Thymus (tissue), 11 donors: ENCODE data around the gene MAP1LC3B. TPM values are rescaled to one million over a fixed set of nuclear protein-coding genes. Genes with fewer than 3 reads are reported as not detected.

Source experiments
- DNase-seq, 9 donors: peaks; one replicate each; pipeline ENCODE4 v3.0.0-alpha.2; 2013; ENCODE audit warnings: low spot score in 9 of 9, low read depth in 6 of 9, missing footprints in 1 of 9
- H3K27ac ChIP-seq, 2 donors: one replicate each; pipeline ENCODE4 v1.5.1; 2013; ENCODE audit warnings: control low read depth in 1 of 2, low read depth in 1 of 2, low read length in 1 of 2, mild to moderate bottlenecking in 1 of 2, moderate library complexity in 1 of 2
- H3K27me3 ChIP-seq, 2 donors: one replicate each; pipeline ENCODE4 v1.5.1; 2013; ENCODE audit warnings: low read length in 1 of 2; ENCODE audit not compliant: control insufficient read depth in 2 of 2, insufficient read depth in 1 of 2
- H3K36me3 ChIP-seq, 2 donors: one replicate each; pipeline ENCODE4 v1.5.1; 2013; ENCODE audit warnings: low read length in 1 of 2, mild to moderate bottlenecking in 1 of 2, moderate library complexity in 1 of 2; ENCODE audit not compliant: control insufficient read depth in 2 of 2, insufficient read depth in 2 of 2
- H3K4me1 ChIP-seq, 2 donors: one replicate each; pipeline ENCODE4 v1.5.1; 2013; ENCODE audit warnings: low read length in 2 of 2; ENCODE audit not compliant: control insufficient read depth in 2 of 2, insufficient read depth in 2 of 2
- H3K4me3 ChIP-seq, 2 donors: one replicate each; pipeline ENCODE4 v1.5.1; 2013; ENCODE audit warnings: low read length in 2 of 2, control low read depth in 1 of 2, mild to moderate bottlenecking in 1 of 2
- H3K9me3 ChIP-seq, 2 donors: one replicate each; pipeline ENCODE4 v1.5.1; 2013; ENCODE audit warnings: low read length in 1 of 2, mild to moderate bottlenecking in 1 of 2; ENCODE audit not compliant: control insufficient read depth in 2 of 2, insufficient read depth in 1 of 2
- WGBS: extraction: QIAGEN DNeasy Blood & Tissue Kit; methylation state at CpG from one replicate; pipeline ENCODE4 v1.1.7; 2013; 5-methylcytosine and 5-hydroxymethylcytosine counted together
- polyA plus RNA-seq: library from polyadenylated mRNA; stranded (reverse); fragments of 200-250 nt; gene quantifications from one replicate; pipeline ENCODE4 v1.2.3, GENCODE V29; 2013
- total RNA-seq: library from RNA; stranded (reverse); fragments of 120-200 nt; gene quantifications from one replicate; pipeline ENCODE4 v1.2.4, GENCODE V29; 2013
- donor health status: healthy.

Gene MAP1LC3B
- total and polyA plus RNA-seq, 2 donors: 21.7 to 102 TPM

DNA sequence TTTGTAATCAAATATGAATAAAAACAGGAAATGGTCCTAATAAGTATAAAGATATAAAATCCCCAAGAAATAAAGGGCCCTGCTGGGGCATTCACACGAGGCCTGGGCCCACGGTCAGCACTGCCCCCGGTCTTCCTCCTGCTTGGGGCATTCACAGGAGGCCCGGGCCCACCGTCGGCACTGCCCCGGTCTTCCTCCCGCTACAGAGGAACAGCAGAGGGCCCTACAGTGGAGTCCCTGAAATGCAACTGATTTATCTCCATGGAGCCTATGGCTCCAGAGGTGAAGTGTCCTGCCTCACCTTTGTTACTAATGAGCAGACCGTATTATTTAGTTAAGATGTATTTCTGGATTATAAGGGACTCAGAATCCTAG, 46.5 kb downstream of the MAP1LC3B start:
- Histone ChIP-seq H3K36me3 (no peaks in the 10 kb centered on the region), H3K4me1 (peaks cover 4 to 19% of the 10 kb centered on the region in 2 donors), H3K9me3 (no peaks in the 10 kb centered on the region), H3K27me3 (peaks cover 3 to 13% of the 10 kb centered on the region in 2 donors), H3K4me3 (no peak overlapping the region), H3K27ac (no peak overlapping the region)
- no peak for DNase-seq
- 96% methylated on average over 9 of the region's 9 CpGs for WGBS

DNA sequence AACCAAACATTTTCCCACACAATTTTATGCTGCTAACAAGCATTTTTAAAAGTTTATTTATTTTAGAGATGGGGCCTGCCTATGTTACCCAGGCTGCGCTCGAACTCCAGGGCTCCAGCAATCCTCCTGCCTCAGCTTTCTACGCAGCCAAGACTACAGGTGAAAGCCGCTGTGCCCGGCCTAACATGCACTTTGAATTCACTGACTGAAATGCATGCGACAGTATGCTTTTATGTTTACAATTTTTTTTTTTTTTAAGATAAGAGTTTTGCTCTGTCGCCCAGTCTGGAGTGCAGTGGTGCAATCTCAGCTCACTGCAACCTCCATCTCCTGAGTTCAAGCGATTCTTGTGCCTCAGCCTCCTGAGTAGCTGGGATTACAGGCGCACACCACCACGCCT, 47.8 kb downstream of the MAP1LC3B start:
- 99% methylated on average over 10 of the region's 10 CpGs for WGBS
- Histone ChIP-seq H3K27ac (no peak overlapping the region), H3K36me3 (no peaks in the 10 kb centered on the region), H3K4me1 (peaks cover 4 to 19% of the 10 kb centered on the region in 2 donors), H3K27me3 (peaks cover 0 to 13% of the 10 kb centered on the region in 2 donors), H3K9me3 (peaks cover 0 to 3% of the 10 kb centered on the region in 2 donors), H3K4me3 (no peak overlapping the region)
- no peak for DNase-seq

DNA sequence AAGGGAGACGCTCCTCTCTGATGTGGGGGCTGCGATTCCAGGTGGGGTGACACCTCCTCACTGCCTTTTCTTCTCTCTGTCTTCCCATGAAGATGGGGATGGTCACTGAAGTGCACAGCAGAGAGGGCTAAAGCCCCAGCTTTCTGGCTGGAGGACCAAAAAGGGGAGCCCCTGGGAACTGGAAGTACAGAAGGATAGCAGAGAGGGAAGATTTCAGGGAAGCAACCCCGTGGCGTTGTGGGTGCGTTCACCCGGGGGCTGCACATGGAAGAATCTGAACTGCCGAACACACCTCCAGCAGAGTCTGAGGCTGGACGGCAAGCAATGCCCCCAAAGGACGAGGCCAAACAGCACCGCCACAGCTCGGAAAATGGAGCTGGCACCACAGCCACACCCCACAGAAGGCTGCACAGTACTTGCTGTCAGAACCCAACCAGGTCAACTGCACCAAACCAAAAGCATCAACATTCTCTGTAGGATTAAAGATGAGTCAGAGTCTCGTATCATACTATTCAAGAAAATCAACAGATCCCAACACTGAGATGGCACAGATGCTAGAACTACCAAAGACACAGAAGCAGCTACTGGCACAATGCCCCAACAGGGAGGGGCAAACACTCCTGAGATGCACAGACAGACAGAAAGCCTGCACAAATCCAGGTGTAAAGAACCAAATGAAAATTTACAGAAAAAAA, 49.9 kb downstream of the MAP1LC3B start:
- DNase-seq: no peak
- WGBS: 98% methylated on average over 12 of the region's 12 CpGs
- H3K27ac ChIP-seq: no peak overlapping the region
- H3K27me3 ChIP-seq: peaks cover 0 to 2% of the 10 kb centered on the region in 2 donors
- H3K4me3 ChIP-seq: no peak overlapping the region
- H3K9me3 ChIP-seq: peaks cover 0 to 3% of the 10 kb centered on the region in 2 donors
- no peaks in the 10 kb centered on the region for H3K36me3 ChIP-seq
- no peaks in the 10 kb centered on the region for H3K4me1 ChIP-seq

DNA sequence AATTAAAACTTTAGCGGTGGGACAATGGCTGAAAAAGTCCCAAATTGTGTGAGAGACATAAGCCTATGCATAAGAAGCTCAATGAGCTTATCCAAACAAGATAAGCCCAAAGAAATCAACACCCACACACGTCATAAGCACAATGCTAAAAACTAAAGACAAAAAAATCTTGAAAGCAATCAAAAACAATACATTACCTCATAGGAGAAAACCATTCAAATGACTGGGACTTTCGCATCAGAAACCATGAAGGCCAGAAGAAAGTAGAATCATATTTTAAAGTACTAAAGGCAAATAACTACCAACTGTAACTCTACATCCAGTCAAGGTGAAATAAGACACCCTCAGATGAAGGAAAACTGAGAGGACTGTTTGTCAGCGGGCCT, 50.4 kb downstream of the MAP1LC3B start:
- H3K27ac ChIP-seq: no peak overlapping the region
- peaks cover 0 to 3% of the 10 kb centered on the region in 2 donors for H3K9me3 ChIP-seq
- DNase-seq: no peak
- no peaks in the 10 kb centered on the region for H3K36me3 ChIP-seq
- whole genome bisulfite sequencing: 97% methylated on average over 4 of the region's 4 CpGs
- H3K4me3 ChIP-seq: no peak overlapping the region
- no peaks in the 10 kb centered on the region for H3K4me1 ChIP-seq
- H3K27me3 ChIP-seq: no peaks in the 10 kb centered on the region

DNA sequence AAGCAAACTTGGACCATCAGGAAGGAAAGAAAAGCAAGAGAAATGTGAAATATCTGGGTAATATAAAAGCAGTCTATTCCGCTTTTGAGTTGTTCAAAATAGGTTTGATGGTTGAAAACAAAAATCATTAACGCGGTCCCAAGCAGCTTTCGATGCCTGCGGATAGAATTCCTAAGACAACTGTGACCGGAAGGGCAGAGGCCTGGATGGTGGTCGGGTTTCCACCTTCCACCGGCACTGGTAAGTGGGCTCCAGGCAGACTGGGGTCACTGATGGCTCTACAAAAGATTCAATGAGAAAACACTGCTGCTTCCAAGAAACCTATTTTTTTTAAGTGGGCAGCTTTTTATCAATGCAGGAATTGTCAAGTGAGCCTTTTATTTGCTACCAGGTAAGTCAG, 50.9 kb downstream of the MAP1LC3B start:
- no peak for DNase-seq
- H3K4me1 ChIP-seq: no peaks in the 10 kb centered on the region
- 96% methylated on average over 8 of the region's 8 CpGs for WGBS
- peaks cover 0 to 3% of the 10 kb centered on the region in 2 donors for H3K9me3 ChIP-seq
- no peaks in the 10 kb centered on the region for H3K27me3 ChIP-seq
- no peaks in the 10 kb centered on the region for H3K36me3 ChIP-seq
- H3K4me3 ChIP-seq: no peak overlapping the region
- H3K27ac ChIP-seq: no peak overlapping the region

DNA sequence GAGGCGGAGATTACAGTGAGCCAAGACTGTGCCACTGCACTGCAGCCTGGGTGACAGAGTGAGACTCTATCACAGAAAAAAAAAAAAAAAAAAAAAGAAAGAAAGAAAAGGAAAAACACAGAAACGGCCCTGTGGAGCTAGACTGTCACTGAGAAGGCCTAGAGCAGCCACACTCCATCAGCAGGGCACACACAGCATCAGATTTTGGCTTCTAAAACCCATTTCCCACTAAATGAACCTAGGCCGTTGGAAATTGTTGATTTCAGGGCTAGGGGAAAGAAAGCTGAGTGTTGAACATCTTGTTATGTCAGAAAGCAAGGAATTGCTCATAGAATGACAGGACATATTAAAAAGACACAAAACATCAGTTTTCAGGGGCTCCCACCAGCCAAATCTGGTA, 51.8 kb downstream of the MAP1LC3B start:
- H3K27ac ChIP-seq: no peak overlapping the region
- no peaks in the 10 kb centered on the region for H3K4me1 ChIP-seq
- no peak for DNase-seq
- H3K4me3 ChIP-seq: no peak overlapping the region
- H3K36me3 ChIP-seq: no peaks in the 10 kb centered on the region
- no peaks in the 10 kb centered on the region for H3K27me3 ChIP-seq
- 96% methylated on average over 3 of the region's 3 CpGs for WGBS
- peaks cover 0 to 3% of the 10 kb centered on the region in 2 donors for H3K9me3 ChIP-seq

DNA sequence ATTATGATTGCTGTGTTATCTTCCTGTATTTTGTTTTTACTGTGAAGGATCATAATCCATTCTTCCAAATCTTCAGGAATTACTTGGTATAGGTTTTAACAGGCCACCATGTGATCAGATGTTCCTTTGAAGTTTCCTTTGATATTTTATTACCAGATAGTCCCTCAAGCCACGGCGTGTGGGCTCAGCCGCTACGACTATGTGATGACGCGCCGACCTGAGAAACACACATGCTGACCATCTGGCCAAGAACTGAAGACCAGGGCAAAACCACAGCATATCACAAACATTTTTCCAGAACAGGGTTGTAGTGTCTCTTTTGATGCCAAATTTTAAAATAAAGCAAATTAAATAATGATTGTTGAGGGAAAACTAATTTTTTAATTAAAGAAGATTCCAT, 53.4 kb downstream of the MAP1LC3B start:
- DNase-seq: no peak
- H3K4me1 ChIP-seq: no peaks in the 10 kb centered on the region
- no peak overlapping the region for H3K4me3 ChIP-seq
- WGBS: 98% methylated on average over 7 of the region's 7 CpGs
- no peak overlapping the region for H3K27ac ChIP-seq
- no peaks in the 10 kb centered on the region for H3K36me3 ChIP-seq
- H3K9me3 ChIP-seq: peaks cover 0 to 3% of the 10 kb centered on the region in 2 donors
- H3K27me3 ChIP-seq: no peaks in the 10 kb centered on the region

DNA sequence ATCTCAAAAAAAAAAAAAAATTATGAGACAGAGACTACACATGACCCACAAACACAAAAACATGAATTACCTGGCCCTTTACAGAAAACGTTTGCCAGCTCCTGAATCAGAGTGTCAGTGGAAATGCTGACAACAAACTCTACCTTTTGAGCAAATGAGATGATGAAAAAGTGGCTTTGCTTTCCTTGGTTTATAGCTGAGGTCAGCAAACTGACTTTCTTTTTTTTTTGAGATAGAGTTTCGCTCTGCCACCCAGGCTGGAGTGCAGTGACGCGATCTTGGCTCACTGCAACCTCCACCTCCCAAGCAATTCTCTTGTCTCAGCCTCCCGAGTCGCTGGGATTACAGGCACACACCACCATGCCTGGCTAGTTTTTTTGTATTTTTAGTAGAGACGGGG, 54.3 kb downstream of the MAP1LC3B start:
- 98% methylated on average over 7 of the region's 7 CpGs for WGBS
- Histone ChIP-seq H3K9me3 (peaks cover 0 to 3% of the 10 kb centered on the region in 2 donors), H3K36me3 (no peaks in the 10 kb centered on the region), H3K27ac (no peak overlapping the region), H3K4me3 (no peak overlapping the region), H3K27me3 (no peaks in the 10 kb centered on the region), H3K4me1 (no peaks in the 10 kb centered on the region)
- DNase-seq: no peak

DNA sequence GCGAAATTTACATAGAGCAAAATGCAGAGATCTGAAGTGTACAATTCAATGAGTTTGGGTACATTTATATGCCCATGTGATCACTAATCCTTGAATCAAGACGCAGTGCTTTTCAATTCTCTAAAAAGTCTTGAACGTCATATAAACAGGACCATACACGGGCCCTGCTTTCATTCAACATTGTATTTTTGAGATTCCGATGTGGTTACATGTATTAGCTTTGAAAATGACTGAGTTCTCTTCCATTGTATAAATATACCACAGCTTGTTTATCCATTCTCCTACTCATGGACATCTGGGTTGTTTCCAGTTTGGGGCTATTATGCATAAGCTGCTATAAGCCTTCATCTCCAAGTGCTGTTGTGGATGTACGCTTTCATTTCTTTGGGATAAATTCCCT, 55.2 kb downstream of the MAP1LC3B start:
- 97% methylated on average over 6 of the region's 6 CpGs for WGBS
- H3K4me3 ChIP-seq: no peak overlapping the region
- H3K4me1 ChIP-seq: no peaks in the 10 kb centered on the region
- no peak for DNase-seq
- no peak overlapping the region for H3K27ac ChIP-seq
- no peaks in the 10 kb centered on the region for H3K36me3 ChIP-seq
- H3K9me3 ChIP-seq: peaks cover 0 to 3% of the 10 kb centered on the region in 2 donors
- H3K27me3 ChIP-seq: no peaks in the 10 kb centered on the region
